Retinal pigment epithelial cell (primary cell): ENCODE measurements around the gene MEST.
"Not testable (repeated sequence)": the region's sequence is repeated elsewhere in the genome, so short reads cannot be mapped to it uniquely, and the experiment has no call there.

Experiments
- DNase-seq: peaks from one replicate; pipeline ENCODE4 v3.0.0-alpha.2; 2010; ENCODE audit warnings: low read depth
- H3K4me3 ChIP-seq: 2 replicates; pipeline ENCODE4 v1.5.1; 2011; ENCODE audit warnings: mild to moderate bottlenecking, low read length, control low read depth, moderate library complexity
- TF ChIP-seq, protein P1 (sequence below): conservative IDR thresholded peaks from 2 replicates; pipeline ENCODE4 v1.5.1; 2011; ENCODE audit warnings: low read depth, low read length, control low read depth, inconsistent platforms

The MEST gene

DNA sequence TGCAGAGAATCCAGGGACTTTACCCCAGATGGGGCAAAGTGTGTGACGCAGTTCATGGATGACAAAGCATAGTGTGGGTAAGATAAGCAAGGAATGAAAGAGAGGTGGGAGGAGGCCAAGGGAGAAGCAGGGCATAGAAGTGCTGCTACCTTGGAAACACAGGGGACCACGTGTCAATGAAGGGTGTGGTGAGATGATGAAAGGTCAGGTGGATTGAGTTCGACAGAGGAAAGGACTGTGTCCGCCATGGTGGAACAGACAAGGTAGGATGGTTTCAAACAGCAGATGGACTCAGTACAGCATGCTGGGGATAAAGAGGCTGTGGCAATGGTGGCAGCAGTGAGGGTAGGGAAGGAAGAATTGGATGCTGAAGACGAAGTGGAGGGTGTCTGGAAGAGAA lies 32.7 kb downstream of the MEST start:
- TF ChIP-seq, protein P1, sequence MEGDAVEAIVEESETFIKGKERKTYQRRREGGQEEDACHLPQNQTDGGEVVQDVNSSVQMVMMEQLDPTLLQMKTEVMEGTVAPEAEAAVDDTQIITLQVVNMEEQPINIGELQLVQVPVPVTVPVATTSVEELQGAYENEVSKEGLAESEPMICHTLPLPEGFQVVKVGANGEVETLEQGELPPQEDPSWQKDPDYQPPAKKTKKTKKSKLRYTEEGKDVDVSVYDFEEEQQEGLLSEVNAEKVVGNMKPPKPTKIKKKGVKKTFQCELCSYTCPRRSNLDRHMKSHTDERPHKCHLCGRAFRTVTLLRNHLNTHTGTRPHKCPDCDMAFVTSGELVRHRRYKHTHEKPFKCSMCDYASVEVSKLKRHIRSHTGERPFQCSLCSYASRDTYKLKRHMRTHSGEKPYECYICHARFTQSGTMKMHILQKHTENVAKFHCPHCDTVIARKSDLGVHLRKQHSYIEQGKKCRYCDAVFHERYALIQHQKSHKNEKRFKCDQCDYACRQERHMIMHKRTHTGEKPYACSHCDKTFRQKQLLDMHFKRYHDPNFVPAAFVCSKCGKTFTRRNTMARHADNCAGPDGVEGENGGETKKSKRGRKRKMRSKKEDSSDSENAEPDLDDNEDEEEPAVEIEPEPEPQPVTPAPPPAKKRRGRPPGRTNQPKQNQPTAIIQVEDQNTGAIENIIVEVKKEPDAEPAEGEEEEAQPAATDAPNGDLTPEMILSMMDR: no peak
- no peak overlapping the region for H3K4me3 ChIP-seq
- no peak for DNase-seq

DNA sequence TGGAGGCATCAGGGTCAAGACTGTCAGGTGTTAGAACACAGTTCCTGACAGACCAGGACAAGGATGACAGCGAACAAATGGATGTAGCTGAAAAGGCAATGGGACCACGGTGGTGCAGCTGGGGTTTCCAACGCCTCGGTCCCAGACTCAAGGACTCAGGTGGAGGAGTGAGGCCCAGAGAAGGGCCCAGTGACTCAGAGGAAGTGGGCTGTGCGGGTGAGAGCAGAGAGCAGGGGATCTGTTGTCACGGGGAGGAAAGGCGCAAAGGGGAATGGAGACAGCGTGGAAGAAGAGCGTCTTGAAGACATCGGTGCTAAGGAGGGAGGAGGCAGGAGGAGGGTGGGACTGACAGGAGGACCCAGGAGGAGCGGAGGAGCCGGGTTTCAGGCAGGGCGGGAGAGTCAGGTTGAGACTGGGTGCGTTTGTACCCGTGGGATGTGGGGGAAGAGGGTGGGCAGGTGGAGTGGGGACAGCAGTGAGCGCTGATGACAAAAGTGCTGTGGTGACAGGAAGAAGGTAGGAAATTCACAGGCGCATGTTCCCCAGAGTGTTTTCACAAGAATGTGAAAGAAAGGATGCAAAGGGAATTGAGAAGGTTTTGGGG lies 36.0 kb downstream of the MEST start:
- not testable (repeated sequence) for DNase-seq, H3K4me3 ChIP-seq

DNA sequence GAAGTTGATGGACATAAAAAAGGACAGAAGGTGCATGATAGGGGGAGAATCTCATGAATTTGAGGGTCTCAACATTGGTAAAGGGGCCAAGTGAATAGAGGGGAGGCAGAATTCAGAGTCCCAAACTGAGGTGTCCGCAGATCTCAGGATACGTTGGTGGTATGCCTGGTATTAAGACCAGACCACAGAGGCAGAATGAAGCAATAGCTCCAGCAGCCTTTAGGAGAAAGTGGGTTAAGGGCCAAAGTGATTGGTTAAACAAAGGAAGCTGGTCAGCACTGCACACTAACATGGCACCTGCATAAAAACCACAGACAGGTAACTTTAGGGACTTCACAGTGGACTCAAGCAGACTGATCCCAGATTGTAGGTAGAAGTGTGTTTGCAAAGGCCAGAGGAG lies 37.5 kb downstream of the MEST start:
- H3K4me3 ChIP-seq: no peak overlapping the region
- no peak for DNase-seq
- TF ChIP-seq, protein P1: no peak

DNA sequence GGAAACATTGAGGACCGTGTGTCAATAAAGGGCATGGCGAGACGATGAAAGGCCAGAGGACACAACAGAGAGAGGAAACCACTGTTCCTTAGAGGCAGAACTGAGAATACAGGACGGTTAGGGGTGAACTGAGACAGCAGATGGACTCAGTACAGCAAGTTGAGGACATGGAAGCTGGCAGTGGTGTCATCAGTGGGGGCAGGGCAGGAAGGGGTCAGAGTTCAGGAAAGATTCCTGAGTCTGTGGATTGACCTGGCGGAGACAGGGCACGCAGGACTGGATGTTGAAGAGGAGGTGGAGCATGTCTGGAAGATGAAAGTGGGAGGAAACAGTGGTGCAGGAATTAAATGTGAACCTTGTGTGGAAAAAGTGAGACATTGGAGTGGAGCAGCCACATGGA lies 46.0 kb downstream of the MEST start:
- H3K4me3 ChIP-seq, DNase-seq: not testable (repeated sequence)

DNA sequence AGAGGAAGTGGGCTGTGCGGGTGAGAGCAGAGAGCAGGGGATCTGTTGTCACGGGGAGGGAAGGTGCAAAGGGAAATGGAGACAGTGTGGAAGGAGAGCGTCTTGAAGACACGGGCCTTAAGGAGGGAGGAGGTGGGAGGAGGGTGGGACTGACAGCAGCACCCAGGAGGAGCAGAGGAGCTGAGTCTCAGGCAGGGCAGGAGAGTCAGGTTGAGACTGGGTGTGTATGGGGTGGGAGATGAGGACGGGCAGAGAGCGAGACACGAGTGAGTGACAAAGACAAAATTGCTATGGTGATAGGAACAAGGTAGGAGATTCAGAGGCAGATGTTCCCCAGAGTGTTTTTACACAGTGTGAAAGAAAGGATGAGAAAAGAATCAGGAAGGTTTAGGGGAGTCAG lies 49.4 kb downstream of the MEST start:
- DNase-seq, H3K4me3 ChIP-seq: not testable (repeated sequence)

DNA sequence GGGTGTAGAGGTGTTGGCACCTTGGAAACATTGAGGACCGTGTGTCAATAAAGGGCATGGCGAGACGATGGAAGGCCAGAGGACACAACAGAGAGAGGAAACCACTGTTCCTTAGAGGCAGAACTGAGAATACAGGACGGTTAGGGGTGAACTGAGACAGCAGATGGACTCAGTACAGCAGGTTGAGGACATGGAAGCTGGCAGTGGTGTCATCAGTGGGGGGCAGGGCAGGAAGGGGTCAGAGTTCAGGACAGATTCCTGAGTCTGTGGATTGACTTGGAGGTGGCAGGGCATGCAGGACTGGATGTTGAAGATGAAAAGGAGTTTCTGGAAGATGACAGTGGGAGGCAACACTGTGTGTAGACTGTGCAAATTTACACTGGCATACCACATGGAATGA lies 50.4 kb downstream of the MEST start:
- not testable (repeated sequence) for DNase-seq, H3K4me3 ChIP-seq

DNA sequence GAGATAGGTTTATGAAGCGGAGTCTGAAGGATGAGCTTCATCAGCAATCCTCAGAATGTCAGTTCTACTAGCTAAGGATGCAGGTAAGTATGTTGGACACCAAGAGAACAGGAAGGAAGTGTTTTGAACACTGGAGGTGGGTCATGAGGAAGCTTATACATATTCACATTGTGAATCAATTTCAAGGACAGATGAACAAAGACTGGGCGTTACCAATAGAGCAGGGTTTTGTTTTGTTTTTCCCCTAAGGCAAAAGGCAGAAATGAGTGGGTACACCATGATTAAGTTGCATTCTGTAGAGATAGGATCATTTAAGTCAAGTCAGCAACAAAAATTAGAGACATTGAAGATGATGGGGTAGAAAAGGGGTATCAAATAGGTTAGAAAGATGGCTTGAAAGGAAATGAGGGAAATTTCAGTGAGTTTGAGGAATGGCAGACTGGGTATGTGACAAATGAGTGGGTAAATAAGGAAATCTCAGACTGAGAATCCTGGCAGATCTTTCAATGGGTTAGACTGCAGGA lies 51.7 kb downstream of the MEST start:
- no peak overlapping the region for H3K4me3 ChIP-seq
- TF ChIP-seq, protein P1: no peak
- DNase-seq: no peak

DNA sequence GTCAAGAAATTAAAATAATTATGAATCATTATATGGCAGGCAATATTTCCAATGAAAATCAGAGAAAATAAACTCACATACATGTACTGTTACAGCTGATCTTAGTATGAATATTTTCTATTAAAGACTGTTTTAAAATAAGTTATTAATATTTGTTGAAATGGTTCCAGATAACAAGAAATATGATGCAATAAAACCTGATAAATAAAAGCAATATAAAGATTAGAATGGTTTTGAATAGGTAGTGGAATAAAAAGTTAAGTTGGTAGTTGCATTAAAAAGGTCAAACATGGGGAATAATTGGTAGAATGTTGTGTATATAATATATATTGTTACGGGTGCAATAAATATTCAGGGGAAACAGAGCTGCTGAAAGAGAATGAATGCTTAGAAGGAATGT lies 52.5 kb downstream of the MEST start:
- no peak overlapping the region for H3K4me3 ChIP-seq
- TF ChIP-seq, protein P1: no peak
- no peak for DNase-seq

DNA sequence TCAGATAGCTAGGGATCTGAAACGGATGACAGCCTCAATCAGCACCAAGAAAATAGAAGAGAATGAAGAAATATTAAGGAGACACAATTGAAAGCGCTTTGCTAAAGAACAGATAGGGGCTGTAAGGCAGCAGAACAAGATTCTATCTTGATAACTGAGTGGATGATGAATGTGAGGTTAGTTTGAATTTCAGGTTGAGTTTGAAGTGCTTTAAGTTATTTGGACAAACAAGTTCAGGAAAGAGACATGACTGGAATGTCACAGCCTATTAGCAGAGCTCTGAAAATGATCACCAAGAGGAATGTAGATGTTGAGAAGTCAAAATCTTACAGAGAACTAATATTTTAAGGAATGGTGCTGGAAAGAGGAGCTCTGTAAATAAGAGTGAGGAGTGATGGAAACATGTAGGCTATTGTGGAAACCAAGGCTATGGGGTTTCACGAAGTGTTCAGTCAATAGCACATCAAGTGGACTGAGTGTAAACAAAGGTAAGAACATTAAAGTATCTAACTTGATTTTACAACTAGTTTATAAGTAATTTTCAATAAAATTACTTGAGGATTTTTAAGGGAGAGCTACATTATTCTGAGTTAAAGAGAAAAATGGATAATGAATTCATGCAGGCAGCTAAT lies 61.6 kb downstream of the MEST start:
- TF ChIP-seq, protein P1: no peak
- DNase-seq: no peak
- no peak overlapping the region for H3K4me3 ChIP-seq
